Keratinocyte (primary cell): Measurements from ENCODE around the gene RAI1.

Experiments
- CTCF ChIP-seq, 3 experiments: IDR thresholded peaks in 1 of 3; conservative IDR thresholded peaks in 1 of 3; optimal IDR thresholded peaks in 1 of 3; 2 replicates in 2 of 3; 3 replicates in 1 of 3; pipeline versions ENCODE3 to v1.5.1; 2011; ENCODE audit warnings: low read length in 3 of 3, mild to moderate bottlenecking in 3 of 3, moderate library complexity in 2 of 3, control low read depth in 1 of 3, inconsistent platforms in 1 of 3; ENCODE audit not compliant: insufficient read depth in 2 of 3; ENCODE audit errors: extremely low read depth in 1 of 3
- EZH2 ChIP-seq: IDR thresholded peaks from one replicate; pipeline ENCODE4 v1.6.1; 2012; ENCODE audit warnings: inconsistent platforms, mild to moderate bottlenecking, low read length, moderate library complexity

- TF ChIP-seq EZH2 (no peak), CTCF (optimal IDR thresholded peaks at IDR 0.05 in 1 of 3, IDR thresholded peaks at IDR 0.05 in 1 of 3, conservative IDR thresholded peaks at IDR 0.05 in 1 of 3; ENCODE audit: extremely low read depth in 1 of 3, insufficient read depth in 2 of 3, low read length in 3 of 3) (no peak)
Observed at GRCh38 chr17:17758941-17759563, 77.8 kb downstream of the RAI1 start.
